Omental fat pad (tissue), 4 donors: Measurements from ENCODE around the gene P2RX6. TPM values are rescaled to one million over a fixed set of nuclear protein-coding genes. Genes with fewer than 3 reads are reported as not detected.
A peak's percentile ranks its signal among the peaks of the same experiment; 100 is the strongest.

Experiments used
- ATAC-seq: fragments of 150-250 bp; one replicate; pipeline ENCODE4 v1.9.1; 2016; ENCODE audit warnings: mild to moderate bottlenecking, moderate library complexity; ENCODE audit not compliant: low FRiP score
- DNase-seq: peaks from one replicate; pipeline ENCODE4 v3.0.0-alpha.2; 2019; ENCODE audit warnings: low spot score
- CTCF ChIP-seq, 3 donors: fragments of 450-650 bp; IDR thresholded peaks; one replicate each; pipeline ENCODE4 v1.5.1; 2016 to 2017; ENCODE audit warnings: antibody characterized with exemption in 3 of 3, mild to moderate bottlenecking in 3 of 3, moderate library complexity in 2 of 3
- total RNA-seq, 4 donors: library from RNA; depleted of rRNA; stranded (reverse); fragments of >200 nt; gene quantifications; one replicate each; pipeline ENCODE4 v1.1.0, GENCODE V29; 2016

P2RX6 gene
- total RNA-seq, 4 donors from 2014 or later: 1.0 to 1.9 TPM; not detected in 2

GRCh38 chr22:21009638-21010425 is 5.1 kb upstream of the P2RX6 start:
- ATAC-seq (no peak), DNase-seq (no peak)
- no peak for TF ChIP-seq CTCF (IDR thresholded peaks at IDR 0.05)

GRCh38 chr22:21010426-21011113 is 4.4 kb upstream of the P2RX6 start:
- no peak for DNase-seq
- TF ChIP-seq CTCF (IDR thresholded peaks at IDR 0.05): no peak
- ATAC-seq: no peak

GRCh38 chr22:21012446-21013407 is 2.2 kb upstream of the P2RX6 start:
- ATAC-seq (no peak), DNase-seq (no peak)
- no peak for TF ChIP-seq CTCF (IDR thresholded peaks at IDR 0.05)

GRCh38 chr22:21013657-21014201 is 1.2 kb upstream of the P2RX6 start:
- DNase-seq: no peak
- ATAC-seq: no peak
- no peak for TF ChIP-seq CTCF (IDR thresholded peaks at IDR 0.05)

- TF ChIP-seq CTCF (IDR thresholded peaks at IDR 0.05): no peak
- peak; percentile 65 for ATAC-seq
- DNase-seq: peak; percentile 37
Measured at GRCh38 chr22:21014202-21014725, 701 bp upstream of the P2RX6 start.

GRCh38 chr22:21015466-21016006 is 571 bp downstream of the P2RX6 start:
- TF ChIP-seq CTCF (IDR thresholded peaks at IDR 0.05): no peak
- ATAC-seq: no peak
- DNase-seq: no peak
